B cell (primary cell): ENCODE results near the gene NUCB2. TPM values are rescaled to one million over a fixed set of nuclear protein-coding genes. Genes with fewer than 3 reads are reported as not detected.
A peak's percentile ranks its signal among the peaks of the same experiment; 100 is the strongest.

Experiments
- ATAC-seq: fragments of 200-7000 bp; cut with Tn5 transposase; one replicate; pipeline ENCODE4 v1.10.0; 2021; ENCODE audit warnings: low read depth, mild to moderate bottlenecking, moderate number of reproducible peaks, moderate library complexity
- CTCF ChIA-PET: fragments of 350-600 bp; sonication (Branson Sonifier 250); formaldehyde crosslinking; loops from one replicate; lab custom pipeline; 2021; ENCODE audit warnings: antibody characterized with exemption, inconsistent platforms; lab: Charles Lee
- POLR2A ChIA-PET: fragments of 350-600 bp; sonication (Branson Sonifier 250); formaldehyde crosslinking; loops from one replicate; lab custom pipeline; 2021; ENCODE audit warnings: antibody characterized with exemption; lab: Charles Lee
- DNase-seq: peaks from one replicate; pipeline ENCODE4 v3.0.0; 2013
- H2AFZ ChIP-seq: 2 replicates; pipeline ENCODE4 v1.6.1; 2012; ENCODE audit warnings: mild to moderate bottlenecking, low read depth, low read length; ENCODE audit not compliant: insufficient read depth, poor library complexity, severe bottlenecking
- H3K27ac ChIP-seq, 2 donors: 1 replicate in 1 of 2; 2 replicates in 1 of 2; pipeline ENCODE4 v1.5.1; 2012 to 2013; ENCODE audit warnings: low read length in 2 of 2, mild to moderate bottlenecking in 2 of 2, moderate library complexity in 1 of 2
- H3K27me3 ChIP-seq, 4 experiments: fragments of 200-600 bp in 1 of 4; sonication (generic) in 1 of 4; replicated peaks in 1 of 4; 1 replicate in 2 of 4; 2 replicates in 2 of 4; pipeline versions ENCODE4 v1.6.1 to v1.7.0; 2013 to 2016; ENCODE audit warnings: low read length in 3 of 4, mild to moderate bottlenecking in 2 of 4, mixed read lengths in 1 of 4, moderate library complexity in 1 of 4; ENCODE audit not compliant: insufficient read depth in 4 of 4, control insufficient read depth in 3 of 4; ENCODE audit errors: control extremely low read depth in 1 of 4
- H3K36me3 ChIP-seq, 2 experiments: replicated peaks in 1 of 2; 1 replicate in 1 of 2; 2 replicates in 1 of 2; pipeline versions ENCODE4 v1.6.1 to v1.7.1; 2013; ENCODE audit warnings: low read length in 1 of 2; ENCODE audit not compliant: insufficient read depth in 2 of 2, control insufficient read depth in 1 of 2; ENCODE audit errors: control extremely low read depth in 1 of 2, extremely low read depth in 1 of 2
- H3K4me1 ChIP-seq, 2 donors: fragments of 200-600 bp in 1 of 2; sonication (generic) in 1 of 2; 1 replicate in 1 of 2; 2 replicates in 1 of 2; pipeline versions ENCODE4 v1.5.1 to v1.6.1; 2013 to 2017; ENCODE audit warnings: low read length in 2 of 2; ENCODE audit not compliant: control insufficient read depth in 2 of 2, insufficient read depth in 2 of 2
- H3K4me2 ChIP-seq: replicated peaks from 2 replicates; pipeline ENCODE3; 2012; ENCODE audit warnings: mild to moderate bottlenecking, low read depth, low read length; ENCODE audit not compliant: poor library complexity, severe bottlenecking
- H3K4me3 ChIP-seq, 5 experiments: fragments of 200-600 bp in 1 of 5; sonication (generic) in 1 of 5; 1 replicate in 3 of 5; 2 replicates in 2 of 5; pipeline versions ENCODE4 v1.5.1 to v1.7.0; 2011 to 2016; ENCODE audit warnings: low read length in 4 of 5, mild to moderate bottlenecking in 4 of 5, low read depth in 2 of 5, control low read depth in 1 of 5, moderate library complexity in 1 of 5; ENCODE audit not compliant: insufficient read depth in 1 of 5; ENCODE audit errors: control extremely low read depth in 1 of 5, extremely low read depth in 1 of 5
- H3K79me2 ChIP-seq: fragments of 200-600 bp; sonication (generic); one replicate; pipeline ENCODE4 v1.6.0; 2016; ENCODE audit warnings: low read length; ENCODE audit not compliant: control insufficient read depth, insufficient read depth
- H3K9ac ChIP-seq: fragments of 200-600 bp; sonication (generic); 2 replicates; pipeline ENCODE4 v1.6.1; 2017; ENCODE audit warnings: mild to moderate bottlenecking, low read length, moderate library complexity
- H3K9me3 ChIP-seq, 3 donors: one replicate each; pipeline versions ENCODE4 v1.6.1 to v1.7.1; 2013; ENCODE audit warnings: low read length in 2 of 3; ENCODE audit not compliant: control insufficient read depth in 2 of 3, insufficient read depth in 1 of 3; ENCODE audit errors: control extremely low read depth in 1 of 3
- H4K20me1 ChIP-seq: 2 replicates; pipeline ENCODE4 v1.6.0; 2012; ENCODE audit warnings: mild to moderate bottlenecking, low read length; ENCODE audit not compliant: insufficient read depth, control insufficient read depth, poor library complexity, severe bottlenecking
- H3K27ac Mint-ChIP-seq: one replicate; pipeline ENCODE4 v1.8.0; 2021; ENCODE audit warnings: mixed read lengths
- H3K27me3 Mint-ChIP-seq: one replicate; pipeline ENCODE4 v1.8.0; 2021; ENCODE audit warnings: mixed read lengths
- H3K4me1 Mint-ChIP-seq: one replicate; pipeline ENCODE4 v1.8.0; 2021; ENCODE audit warnings: mixed read lengths
- H3K4me3 Mint-ChIP-seq: one replicate; pipeline ENCODE4 v1.8.0; 2021; ENCODE audit warnings: mixed read lengths
- H3K9me3 Mint-ChIP-seq: one replicate; pipeline ENCODE4 v1.8.0; 2022; ENCODE audit warnings: mixed read lengths; ENCODE audit not compliant: insufficient read depth
- EZH2 ChIP-seq: IDR thresholded peaks from 2 replicates; pipeline ENCODE4 v1.6.1; 2012; ENCODE audit warnings: borderline replicate concordance, low read depth, mild to moderate bottlenecking, moderate library complexity, low read length; ENCODE audit not compliant: insufficient read depth, poor library complexity, severe bottlenecking
- WGBS: methylation state at CpG from one replicate; pipeline ENCODE4 v1.1.5; 2013; ENCODE audit warnings: missing lambda C conversion rate; ENCODE audit not compliant: insufficient coverage; 5-methylcytosine and 5-hydroxymethylcytosine counted together
- intact Hi-C: fragments of 100-400 bp; cut with micrococcal nuclease; formaldehyde crosslinking; loops from one replicate; pipeline ENCODE4 v1.10.0; 2022
- polyA plus RNA-seq: library from polyadenylated mRNA; depleted of rRNA; stranded (reverse); fragments of >200 nt; gene quantifications from 2 replicates; pipeline ENCODE4 v1.2.3, GENCODE V29; 2012
- total RNA-seq, 2 donors: library from RNA; stranded (reverse); fragments of 120-200 nt in 1 of 2; gene quantifications; 1 replicate in 1 of 2; 2 replicates in 1 of 2; pipeline versions ENCODE4 v1.2.3 to v1.2.4, GENCODE V29; 2013 to 2022
- TF ChIP-seq, protein P1 (sequence below): fragments of 200-600 bp; IDR thresholded peaks from one replicate; pipeline ENCODE4 v1.8.0; 2022; ENCODE audit warnings: antibody characterized with exemption, mild to moderate bottlenecking

Gene NUCB2
- total and polyA plus RNA-seq, 2 donors (not counting 1 experiment from before 2014, with no cell fraction given) = 1.8 to 6.8 TPM

DNA sequence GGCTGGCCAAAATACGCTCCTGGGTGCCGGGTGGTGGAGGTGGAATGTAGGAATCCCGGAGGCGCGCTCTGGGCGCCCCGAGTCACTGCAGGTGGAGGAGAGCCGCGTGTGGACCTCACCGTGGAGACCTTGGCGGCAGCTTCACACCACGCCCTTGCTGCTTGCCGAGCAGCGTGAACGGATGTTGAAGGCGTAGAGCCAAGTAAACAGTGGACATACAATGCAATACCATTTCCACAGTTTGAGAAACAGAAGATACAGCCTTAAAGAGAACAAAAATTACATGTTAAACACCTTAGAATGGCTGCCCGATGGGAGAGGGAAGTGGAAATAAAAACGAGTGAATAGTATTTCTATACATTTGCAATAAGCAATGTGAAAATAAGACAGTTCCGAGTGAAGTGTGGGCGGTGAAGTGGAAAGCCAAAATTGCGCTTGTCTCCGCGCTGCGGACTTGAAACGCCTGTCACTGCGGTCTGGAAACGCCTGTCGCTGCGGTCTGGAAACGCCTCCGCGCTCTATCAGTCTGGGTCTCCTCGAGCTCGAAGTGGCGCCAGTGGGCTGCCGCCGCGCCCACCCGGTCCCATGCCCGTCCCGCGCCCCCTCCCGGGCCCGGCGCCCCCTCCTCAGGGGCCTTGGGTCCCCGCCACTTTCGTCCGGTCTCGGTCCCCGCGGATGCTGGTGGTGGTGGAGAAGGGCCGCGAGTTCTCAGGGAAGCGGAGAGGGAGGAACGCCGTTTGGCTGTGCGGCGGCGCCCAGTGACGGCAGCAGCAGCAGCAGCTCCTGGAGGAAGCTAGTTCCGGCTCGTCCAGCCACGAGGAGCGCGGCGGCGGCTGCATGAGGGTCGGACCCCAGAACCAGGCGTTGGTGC, 76.6 kb downstream of the NUCB2 start:
- peak overlapping the region; percentile 51 to 78 (median 62) for H3K4me3 ChIP-seq
- ChIA-PET CTCF (interaction anchor here (0.9 to 2.7 kb wide), 11 partner anchors 8 to 172 kb away, joined by 3 to 12 read pairs (median 4); no protein-coding TSS in a partner anchor), POLR2A (no interaction called here)
- DNase-seq (peak; percentile 70), ATAC-seq (peak; percentile 52)
- H3K27ac ChIP-seq = no peak overlapping the region
- H3K9ac ChIP-seq = peak overlapping the region; percentile 78
- H3K9me3 ChIP-seq = peaks cover 0 to 22% (median 1%) of the 10 kb centered on the region in 3 donors
- Mint-ChIP-seq H3K27ac (peak overlapping the region; percentile 76), H3K27me3 (peaks cover 37% of the 10 kb centered on the region), H3K9me3 (no peaks in the 10 kb centered on the region), H3K4me3 (peak overlapping the region; percentile 95), H3K4me1 (peaks cover 32% of the 10 kb centered on the region)
- WGBS = under 1% methylated on average over 62 of the region's 69 CpGs
- peak overlapping the region; percentile 99 for H3K4me2 ChIP-seq
- no peaks in the 10 kb centered on the region for H4K20me1 ChIP-seq
- intact Hi-C loops = loop anchor here (2.0 to 10.0 kb wide), 4 partner anchors 76 to 618 kb away; partner anchors contain the start of genes C11orf58, NUCB2 and RPS13
- no peaks in the 10 kb centered on the region for H3K36me3 ChIP-seq
- peaks cover 29 to 34% of the 10 kb centered on the region in 2 donors for H3K4me1 ChIP-seq
- H3K27me3 ChIP-seq = peaks cover 0 to 34% (median 21%) of the 10 kb centered on the region in 4 experiments
- TF ChIP-seq, protein P1, sequence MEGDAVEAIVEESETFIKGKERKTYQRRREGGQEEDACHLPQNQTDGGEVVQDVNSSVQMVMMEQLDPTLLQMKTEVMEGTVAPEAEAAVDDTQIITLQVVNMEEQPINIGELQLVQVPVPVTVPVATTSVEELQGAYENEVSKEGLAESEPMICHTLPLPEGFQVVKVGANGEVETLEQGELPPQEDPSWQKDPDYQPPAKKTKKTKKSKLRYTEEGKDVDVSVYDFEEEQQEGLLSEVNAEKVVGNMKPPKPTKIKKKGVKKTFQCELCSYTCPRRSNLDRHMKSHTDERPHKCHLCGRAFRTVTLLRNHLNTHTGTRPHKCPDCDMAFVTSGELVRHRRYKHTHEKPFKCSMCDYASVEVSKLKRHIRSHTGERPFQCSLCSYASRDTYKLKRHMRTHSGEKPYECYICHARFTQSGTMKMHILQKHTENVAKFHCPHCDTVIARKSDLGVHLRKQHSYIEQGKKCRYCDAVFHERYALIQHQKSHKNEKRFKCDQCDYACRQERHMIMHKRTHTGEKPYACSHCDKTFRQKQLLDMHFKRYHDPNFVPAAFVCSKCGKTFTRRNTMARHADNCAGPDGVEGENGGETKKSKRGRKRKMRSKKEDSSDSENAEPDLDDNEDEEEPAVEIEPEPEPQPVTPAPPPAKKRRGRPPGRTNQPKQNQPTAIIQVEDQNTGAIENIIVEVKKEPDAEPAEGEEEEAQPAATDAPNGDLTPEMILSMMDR = no peak
- TF ChIP-seq EZH2 = peak; percentile 31
- H3K79me2 ChIP-seq = no peaks in the 10 kb centered on the region
- peak overlapping the region; percentile 86 for H2AFZ ChIP-seq
